DMS53 (cell line): ENCODE results near the gene BARX2.

Source experiments
- DNase-seq: peaks from one replicate; lab custom pipeline; 2025; lab: John Stamatoyannopoulos, UW

Gene BARX2

DNA sequence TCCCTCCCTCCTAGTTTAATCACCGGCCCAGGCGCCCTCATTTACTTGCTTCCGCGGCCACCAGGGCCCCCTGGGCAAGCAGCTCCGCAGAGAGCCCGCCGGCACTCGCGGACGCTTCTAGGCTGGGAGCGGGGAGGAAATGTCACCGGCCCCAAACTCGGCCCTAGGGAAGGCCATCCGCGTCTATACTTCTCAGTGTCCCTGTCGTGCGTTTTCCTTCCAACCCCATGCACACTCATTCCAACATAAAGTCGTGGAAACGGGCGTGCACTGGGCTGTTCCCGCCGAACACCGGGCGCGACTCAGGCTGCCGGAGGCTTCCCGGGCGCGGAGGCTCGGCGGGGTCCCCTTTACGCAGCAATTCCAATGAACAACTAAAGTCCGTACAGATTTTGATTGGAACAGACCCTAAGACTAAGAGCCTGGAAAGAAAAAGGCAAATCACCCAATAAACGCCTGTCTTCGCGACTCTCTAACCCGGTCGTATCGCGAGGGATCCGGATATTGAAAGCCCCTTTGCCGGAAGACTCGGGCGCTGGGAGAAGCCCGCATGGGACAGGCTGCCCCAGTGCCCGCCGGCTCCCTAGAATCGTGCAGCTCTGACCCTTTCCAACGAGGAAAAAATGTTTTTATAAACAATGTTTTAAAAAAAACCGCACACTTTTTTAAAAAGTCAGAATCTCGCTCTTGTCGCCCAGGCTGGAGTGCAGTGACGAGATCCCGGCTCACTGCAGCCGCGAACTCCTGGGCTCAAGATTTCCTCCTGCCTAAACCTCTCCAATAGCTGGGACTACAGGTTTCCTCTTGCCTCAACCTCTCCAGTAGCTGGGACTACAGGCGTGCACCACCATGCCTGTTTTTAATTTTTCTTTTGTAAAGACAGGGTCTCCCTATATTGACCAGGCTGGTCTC lies 1.3 kb upstream of the BARX2 start:
- peak; percentile 65 for DNase-seq

DNA sequence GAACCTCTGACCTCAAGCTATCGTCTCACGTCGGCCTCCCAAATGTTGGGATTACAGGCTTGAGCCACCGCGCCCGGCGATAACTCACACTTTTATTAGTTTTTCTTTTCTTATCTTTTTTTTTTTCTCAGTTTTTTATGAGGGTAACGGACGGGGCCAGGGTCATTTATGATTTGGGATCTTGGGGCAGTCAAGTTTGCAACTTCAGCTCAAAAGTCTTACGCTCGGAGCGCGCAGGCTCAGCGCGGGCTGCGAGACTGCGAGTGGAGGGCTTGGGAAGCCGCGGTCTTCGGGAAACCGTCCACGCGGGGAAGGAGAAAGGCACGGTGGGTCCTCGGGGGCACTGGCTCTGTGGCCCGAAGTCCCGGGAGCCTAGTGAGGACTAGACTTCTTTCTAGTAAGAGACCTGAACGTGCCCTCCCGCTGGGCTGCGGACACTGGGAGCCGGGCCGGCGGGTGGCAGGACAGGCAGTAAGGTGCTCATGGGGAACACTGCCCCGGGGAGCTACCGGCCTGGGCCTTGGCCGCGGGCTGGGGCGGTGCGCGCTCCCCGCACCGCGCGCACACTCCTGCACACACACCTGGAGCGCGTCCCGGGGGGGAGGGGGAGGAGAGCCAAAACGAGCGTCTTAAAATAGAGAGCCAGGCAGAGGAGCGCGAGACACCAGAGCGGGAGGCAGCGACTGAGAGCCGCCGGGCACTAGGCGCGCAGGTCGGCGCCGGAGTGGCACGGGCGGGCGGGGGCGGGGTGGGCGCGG lies 476 bp upstream of the BARX2 start:
- DNase-seq = peak; percentile 89

DNA sequence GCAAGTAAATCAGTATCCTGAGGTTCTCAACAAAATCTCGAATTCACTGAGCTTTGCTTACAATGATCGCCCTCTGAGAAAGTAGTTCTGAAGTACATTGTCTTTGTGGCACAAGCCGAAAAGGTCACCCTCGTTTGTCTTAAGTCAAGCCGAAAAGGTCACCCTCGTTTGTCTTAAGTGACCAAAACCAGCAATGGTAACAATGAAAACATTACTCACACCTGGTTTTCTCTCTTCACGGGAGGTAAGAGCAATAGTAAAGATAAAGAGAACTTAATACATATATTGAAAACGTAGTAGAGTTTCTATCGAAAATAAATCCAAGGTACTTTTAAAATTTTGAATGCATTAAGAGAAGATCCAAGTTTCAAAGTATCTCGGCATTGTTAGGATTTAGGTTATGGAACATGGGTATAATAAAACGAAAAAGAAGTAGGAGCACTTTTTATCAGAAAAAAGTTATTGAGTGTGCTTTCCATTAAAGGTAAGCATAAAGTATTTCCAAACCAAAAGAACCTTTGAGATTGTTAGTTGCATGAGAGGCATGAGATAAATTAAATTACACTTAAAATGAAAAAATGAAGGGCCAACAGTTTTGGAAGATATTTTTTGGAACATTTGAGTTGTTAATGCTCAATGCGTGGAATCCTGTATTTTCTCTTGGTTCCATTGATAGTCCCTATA lies 1.2 kb downstream of the BARX2 start:
- DNase-seq = peak; percentile 40

DNA sequence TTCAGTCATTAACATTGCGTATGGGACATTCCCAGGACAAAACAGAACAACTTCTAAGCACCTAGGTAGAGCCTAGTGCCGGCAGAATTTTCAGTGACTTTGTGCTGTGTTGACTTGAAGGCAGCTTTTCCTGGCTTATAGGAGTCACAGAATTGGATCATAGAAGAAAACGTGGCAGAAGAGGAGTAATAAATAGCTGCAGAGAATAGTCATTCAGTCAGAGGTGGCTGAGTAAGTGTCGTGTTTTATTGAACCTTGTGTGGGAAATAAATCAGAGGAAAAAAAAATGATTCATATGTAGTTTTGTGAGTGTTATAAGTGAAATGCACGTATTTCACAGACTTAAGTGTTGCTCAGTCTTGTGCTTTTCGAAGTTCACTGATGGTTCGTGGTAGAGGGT lies 2.1 kb downstream of the BARX2 start:
- no peak for DNase-seq

DNA sequence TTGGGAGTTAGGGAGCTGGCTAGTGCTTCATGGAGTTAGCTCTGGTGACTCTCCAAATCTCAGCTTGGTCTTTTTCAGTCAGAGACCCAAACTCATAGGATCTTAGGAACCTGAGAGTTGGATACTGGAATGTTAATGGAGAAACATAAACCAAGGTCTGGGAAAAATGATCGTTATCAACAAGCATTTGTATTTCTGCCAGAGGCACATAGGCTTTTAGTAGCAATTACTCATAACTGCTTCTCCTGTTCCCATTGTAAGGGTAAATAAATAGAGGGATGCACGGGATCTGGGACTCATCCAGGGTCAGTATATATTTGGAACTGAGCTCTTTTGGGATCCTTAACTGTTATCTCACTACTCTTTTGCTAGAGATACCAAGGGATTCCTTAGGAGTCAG lies 4.8 kb downstream of the BARX2 start:
- no peak for DNase-seq

DNA sequence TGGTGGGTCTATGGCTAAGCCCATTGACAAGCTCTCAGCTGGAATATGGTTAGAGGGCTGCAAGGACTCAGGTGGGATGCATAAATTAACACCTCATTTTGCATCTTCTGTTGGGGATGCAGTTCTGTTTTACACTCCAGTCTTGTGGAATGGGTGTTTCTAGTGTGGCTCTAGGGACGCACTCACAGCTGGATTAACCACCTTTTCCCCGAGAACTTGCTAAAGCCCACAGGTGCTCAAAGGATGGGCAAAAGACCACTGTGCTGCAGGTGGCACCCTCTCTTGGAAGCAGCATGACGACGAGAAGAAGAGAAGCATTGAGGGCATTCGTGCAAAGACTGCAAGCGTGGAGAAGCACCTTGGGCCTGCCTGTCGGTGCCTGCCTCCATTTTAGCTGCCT lies 6.9 kb downstream of the BARX2 start:
- no peak for DNase-seq

DNA sequence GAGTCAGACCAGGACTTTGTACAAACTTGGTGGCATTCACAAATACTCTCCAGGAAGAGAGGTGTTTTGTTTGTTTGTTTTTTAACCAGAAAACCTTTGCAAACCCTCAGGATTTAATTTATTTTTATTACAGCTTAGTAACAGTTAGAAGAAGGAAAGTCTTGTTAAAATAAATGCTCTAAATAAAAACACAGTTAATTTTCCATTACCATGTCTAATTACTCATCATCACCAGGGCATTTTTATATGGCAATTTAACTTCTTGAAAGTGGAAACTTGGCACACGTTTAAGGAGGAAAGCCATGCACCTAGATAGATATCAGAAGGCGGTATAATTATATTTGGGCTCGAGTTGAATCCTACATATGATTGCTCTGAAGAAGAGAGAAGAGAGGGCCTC lies 7.4 kb downstream of the BARX2 start:
- no peak for DNase-seq

DNA sequence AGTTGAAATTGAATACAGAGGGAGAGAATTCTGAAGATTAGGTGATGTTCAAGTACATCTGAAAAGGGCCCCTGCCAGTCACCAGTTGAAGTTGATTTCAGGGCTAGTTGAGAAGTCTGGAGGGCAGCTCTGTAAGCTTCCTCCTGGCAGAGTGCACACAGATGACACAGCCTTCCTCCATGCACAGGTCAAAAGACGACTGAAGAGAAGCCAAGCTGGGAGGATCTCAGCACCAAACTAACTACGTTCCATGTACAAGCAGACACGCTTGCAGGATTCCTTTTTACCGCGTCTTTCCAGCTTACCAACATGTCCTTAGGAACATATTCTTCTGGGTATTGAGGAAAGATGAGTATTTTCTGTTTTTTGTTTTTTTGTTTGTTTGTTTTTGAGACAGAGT lies 7.9 kb downstream of the BARX2 start:
- no peak for DNase-seq

DNA sequence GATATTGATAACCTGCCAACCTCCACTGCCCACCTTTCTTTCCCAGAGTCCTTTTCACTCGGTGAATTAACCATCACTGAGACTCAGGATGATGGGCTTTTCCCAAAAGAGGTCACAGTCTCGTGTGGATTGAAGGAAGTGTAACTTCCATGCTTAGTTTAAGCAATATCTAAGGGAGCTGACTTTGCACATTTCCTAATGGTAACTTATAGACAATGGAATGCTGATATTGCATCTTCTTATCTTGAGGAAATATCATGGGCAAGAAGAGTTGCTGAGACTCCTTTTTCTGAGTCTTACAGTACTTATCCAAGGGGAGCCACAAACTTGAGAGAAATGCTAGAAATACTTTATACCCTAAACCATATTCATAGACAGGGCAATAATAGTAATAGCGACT lies 8.8 kb downstream of the BARX2 start:
- DNase-seq = no peak

DNA sequence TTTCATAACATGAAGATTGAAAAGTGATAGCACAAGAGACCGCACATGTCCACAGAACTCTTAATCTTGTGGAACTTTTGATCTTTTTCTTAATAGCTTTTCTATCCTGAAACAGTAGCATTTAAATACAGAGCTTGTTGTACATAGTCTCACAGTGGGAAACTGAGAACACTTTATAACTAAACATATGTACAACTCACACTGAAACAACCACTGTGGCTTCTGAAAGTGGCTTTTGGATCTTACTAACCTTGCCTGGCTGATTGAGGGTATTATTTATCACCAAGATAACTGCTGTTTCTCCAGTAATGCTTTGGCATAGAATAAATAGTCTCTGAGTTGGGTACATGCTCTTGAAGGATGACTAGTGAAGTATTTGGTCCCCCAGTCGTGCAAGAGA lies 10.2 kb downstream of the BARX2 start:
- DNase-seq = no peak

DNA sequence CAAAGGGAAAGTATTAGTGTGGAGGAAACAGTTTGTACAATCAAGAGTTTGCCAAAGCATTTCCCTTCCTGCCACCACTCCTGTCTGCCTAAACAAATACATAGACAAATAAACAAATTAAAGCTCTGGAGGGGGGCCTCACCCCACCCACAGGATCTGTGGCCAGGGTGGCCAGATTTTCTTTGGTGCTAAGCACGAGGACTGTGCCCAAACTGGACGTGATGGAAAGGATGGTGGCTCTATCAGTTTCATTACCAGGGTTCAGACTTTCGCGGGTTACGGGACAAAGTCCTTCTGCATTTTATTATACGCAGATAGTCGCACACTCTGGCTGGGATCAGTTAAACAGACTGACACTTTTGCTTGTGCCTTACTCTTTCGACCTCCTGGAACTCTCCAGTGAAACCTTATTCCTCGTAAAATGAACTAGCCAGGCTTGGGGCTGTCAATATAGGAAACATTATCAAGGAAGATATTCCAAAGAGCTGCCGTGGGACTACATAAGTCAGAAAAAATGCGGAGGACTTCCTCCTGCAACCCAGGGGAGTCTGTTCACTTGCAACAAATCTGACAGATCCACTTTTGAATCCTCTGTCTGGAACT lies 11.2 kb downstream of the BARX2 start:
- no peak for DNase-seq

DNA sequence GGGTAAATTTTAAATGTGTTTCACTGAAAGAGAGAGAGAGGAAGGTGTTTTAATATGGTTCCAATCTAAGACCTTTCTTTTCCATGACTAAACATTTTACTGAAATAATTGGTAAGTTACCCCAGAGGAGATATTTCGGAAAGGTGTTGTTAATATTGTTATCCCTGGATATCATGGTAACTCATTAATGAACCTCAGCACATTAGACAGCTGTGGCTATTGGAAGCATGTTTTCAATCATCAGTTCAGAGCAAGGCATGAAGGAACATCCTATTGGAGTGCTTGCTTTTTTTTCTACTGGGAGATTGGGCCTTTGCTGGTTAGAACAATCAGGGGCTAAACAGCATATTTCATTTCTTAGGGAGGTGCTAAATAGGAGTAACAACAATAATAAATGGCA lies 11.8 kb downstream of the BARX2 start:
- no peak for DNase-seq

DNA sequence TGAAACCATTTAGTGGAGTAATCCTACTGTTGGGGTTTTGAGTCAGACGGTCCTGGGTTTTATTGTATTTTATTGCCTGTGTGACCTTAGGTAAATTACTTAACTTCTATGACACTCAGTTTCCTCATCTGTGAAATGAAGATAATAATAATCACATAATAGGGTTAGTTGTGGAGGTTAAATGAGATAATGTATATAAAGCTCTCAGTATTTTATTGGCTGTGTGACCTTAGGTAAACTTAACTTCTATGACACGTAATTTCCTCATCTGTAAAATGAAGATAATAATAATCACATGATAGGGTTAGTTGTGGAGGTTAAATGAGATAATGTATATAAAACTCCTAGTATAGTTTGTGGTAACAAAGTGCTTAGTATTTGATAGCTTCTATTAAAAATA lies 13.2 kb downstream of the BARX2 start:
- DNase-seq = no peak

DNA sequence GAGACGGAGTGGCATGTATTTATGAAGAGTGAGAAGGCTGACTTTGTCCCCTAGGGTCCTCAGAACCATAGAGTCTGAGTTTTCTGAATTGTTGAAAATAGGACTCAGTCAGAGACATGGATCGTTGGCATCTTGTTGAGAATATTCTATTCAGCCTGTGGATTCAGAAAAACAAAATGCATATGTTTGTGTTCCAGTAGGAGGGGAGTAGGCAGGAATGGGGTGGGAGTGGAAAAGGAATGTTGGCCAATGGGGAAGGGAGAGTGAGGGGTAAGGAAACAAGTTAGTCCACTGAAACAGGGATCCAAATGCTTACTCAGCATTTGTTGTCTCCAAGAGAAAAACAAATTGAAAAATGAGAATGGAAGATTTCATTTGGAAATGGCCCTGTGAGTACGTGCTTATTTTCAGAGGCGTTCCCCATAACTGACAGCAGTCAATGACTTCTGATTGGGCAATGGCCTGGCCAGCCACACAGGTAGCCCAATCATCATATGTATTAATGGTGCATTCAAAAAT lies 14.7 kb downstream of the BARX2 start:
- DNase-seq = no peak

DNA sequence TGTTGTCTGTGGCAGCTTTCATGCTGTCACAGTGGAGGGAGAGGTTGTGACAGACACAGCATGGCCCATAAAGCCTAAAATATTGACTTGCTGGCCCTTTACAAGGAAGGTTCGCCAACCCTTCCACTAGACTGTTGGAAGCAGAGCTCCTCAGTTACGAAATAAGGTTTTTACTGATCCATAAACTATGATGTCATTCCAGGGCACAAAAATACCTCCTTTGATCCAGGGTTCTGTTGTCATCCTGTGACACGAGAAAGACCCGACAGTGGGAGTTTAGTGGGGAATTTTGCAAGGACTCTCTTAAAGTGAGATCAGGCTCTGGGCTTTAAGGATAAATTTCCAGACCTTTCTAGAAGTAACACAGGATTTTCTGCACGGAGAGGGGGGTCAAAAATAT lies 15.7 kb downstream of the BARX2 start:
- no peak for DNase-seq

DNA sequence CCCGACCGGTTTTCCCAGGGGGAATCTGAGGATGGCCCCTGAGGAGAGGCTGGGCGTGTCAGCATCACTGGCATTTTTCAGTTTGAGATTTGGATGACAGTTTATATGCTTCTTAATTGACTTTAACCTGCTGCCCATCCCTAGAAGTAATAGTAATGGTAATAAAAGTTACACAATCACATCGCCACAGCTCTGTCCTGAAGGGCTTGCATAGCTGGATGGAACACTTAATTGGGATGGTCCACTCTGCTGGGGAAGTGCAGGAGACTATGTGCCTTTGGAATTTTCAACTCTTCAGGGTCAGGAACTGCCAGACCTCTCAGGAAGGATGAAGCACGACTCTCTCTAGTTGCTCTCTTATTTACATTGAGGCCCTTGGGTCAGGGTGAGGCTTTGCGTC lies 16.2 kb downstream of the BARX2 start:
- no peak for DNase-seq

DNA sequence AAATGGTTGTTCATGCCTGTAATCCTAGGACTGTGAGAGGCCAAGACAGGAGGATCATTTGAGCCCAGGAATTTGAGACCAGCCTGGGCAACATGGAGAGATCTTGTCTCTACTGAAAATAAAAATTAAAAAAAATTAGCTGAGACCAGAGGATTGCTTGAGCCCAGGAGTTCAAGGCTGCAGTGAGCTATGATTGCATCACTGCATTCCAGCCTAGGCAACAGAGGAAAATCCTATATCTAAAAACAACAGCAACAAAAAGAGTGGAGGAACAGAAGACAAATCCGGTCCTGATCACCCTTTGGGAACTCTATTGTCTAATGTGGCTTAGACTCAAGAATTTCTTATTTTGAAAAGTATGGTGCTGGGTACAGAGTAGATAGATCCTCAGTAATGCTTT lies 17.3 kb downstream of the BARX2 start:
- DNase-seq = no peak

DNA sequence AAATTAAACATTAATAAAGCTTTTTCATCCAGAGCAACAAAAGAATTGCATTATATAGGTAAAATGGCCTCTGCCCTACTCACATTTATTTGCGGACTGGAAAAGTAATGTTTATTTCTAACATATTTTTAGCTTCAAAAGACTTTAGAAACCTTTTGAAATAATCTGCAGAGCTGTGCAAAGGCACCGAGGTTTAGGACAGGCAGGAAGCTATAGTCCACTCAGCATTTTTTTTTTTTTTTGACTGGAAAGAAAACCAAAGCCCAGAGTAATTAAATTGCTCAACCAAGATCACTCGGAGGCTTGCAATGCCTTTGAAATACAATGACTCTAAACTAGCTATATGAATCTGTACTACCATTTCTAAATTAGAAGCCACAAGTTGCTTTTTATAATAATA lies 19.1 kb downstream of the BARX2 start:
- no peak for DNase-seq

DNA sequence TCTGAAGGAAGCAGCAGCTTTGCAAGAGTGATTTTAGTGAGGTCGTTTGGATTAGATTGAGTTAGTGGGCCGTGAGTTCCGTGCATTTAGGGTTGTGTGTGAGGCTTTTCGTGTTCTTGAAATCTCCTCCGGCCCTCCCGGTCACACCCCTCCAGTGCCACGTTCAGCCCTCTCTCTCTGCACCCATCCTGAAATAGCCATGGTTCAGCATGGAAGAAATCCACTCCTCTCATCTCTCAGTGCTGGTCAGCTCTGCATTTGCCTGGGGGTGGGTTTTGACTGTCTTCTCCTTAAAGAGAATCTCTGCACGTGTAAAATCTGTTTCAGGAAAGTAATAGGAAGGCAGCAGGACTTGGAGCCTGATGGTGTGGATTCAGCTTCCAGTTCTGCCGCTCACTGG lies 19.8 kb downstream of the BARX2 start:
- DNase-seq = no peak

DNA sequence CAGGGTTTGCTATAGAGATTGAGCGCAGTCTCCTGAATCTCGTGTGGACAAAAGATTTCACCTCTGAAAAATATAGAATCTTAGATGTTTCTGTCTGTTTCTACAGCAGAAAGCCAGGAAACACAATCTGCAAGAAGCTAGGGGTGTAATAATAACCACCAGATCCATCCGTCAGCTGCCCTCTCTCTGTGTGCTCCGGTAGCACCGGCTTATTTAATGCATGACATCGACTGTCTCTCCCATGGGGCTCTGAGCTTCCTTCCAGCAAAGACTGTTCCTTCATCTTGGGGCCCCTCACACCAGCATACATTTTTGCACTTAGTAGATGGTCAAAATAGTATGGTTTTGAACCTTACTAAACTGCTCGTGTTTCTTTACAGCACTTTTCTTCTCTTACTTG lies 20.2 kb downstream of the BARX2 start:
- DNase-seq = no peak

DNA sequence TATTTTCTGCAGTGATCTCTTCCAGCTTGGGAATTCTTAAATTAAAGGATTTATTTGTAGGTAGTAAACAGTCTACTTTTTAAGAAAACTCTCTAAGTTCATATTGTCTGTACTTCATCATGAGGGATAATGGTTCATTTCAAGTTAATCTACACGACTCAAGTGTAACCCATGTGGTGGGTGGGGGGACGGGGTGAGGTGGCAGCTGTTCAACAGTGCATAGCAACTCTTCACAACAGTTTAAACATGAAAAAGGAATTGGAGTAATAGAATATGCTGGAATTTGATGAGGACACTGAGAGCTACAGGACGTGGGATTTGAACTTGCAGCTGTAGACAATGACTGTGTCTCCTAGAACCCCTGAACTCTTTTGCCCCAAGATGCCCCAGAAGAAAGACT lies 20.8 kb downstream of the BARX2 start:
- no peak for DNase-seq
